Bronchial epithelial cell (primary cell): ENCODE measurements around the gene ADGRG6. TPM values are rescaled to one million over a fixed set of nuclear protein-coding genes. Genes with fewer than 3 reads are reported as not detected.

Experiments used
- DNase-seq: peaks from one replicate; pipeline ENCODE4 v3.0.0-alpha.2; 2010; ENCODE audit warnings: low read depth
- FAIRE-seq: peaks from 2 replicates; lab custom pipeline; 2011; peaks lifted over from hg19 to GRCh38; lab: Jason Lieb, UNC
- H3K27me3 ChIP-seq: 2 replicates; pipeline ENCODE4 v1.5.1; 2011; ENCODE audit warnings: low read length; ENCODE audit not compliant: control insufficient read depth, insufficient read depth
- H3K36me3 ChIP-seq: 2 replicates; pipeline ENCODE4 v1.5.1; 2011; ENCODE audit warnings: low read length; ENCODE audit not compliant: control insufficient read depth, insufficient read depth
- H3K4me3 ChIP-seq: 2 replicates; pipeline ENCODE4 v1.5.1; 2011; ENCODE audit warnings: mild to moderate bottlenecking, low read depth, low read length, control low read depth
- total RNA-seq: library from RNA; depleted of rRNA; stranded (reverse); fragments of >200 nt; gene quantifications from 2 replicates; pipeline ENCODE4 v1.2.1, GENCODE V29; 2014
- TF ChIP-seq, protein P1 (sequence below): IDR thresholded peaks from 2 replicates; pipeline ENCODE4 v1.5.1; 2011; ENCODE audit warnings: mild to moderate bottlenecking, moderate library complexity, low read length, control low read depth, inconsistent platforms; ENCODE audit not compliant: insufficient read depth, severe bottlenecking

The ADGRG6 gene
- total RNA-seq, 1 donor from 2014 or later = 12.4 TPM

GRCh38 chr6:142292166-142292924 lies 9.5 kb upstream of the ADGRG6 start:
- FAIRE-seq (no peak), DNase-seq (no peak)
- H3K4me3 ChIP-seq = no peak overlapping the region
- TF ChIP-seq, protein P1, sequence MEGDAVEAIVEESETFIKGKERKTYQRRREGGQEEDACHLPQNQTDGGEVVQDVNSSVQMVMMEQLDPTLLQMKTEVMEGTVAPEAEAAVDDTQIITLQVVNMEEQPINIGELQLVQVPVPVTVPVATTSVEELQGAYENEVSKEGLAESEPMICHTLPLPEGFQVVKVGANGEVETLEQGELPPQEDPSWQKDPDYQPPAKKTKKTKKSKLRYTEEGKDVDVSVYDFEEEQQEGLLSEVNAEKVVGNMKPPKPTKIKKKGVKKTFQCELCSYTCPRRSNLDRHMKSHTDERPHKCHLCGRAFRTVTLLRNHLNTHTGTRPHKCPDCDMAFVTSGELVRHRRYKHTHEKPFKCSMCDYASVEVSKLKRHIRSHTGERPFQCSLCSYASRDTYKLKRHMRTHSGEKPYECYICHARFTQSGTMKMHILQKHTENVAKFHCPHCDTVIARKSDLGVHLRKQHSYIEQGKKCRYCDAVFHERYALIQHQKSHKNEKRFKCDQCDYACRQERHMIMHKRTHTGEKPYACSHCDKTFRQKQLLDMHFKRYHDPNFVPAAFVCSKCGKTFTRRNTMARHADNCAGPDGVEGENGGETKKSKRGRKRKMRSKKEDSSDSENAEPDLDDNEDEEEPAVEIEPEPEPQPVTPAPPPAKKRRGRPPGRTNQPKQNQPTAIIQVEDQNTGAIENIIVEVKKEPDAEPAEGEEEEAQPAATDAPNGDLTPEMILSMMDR = no peak
- H3K36me3 ChIP-seq = no peaks in the 10 kb centered on the region
- no peaks in the 10 kb centered on the region for H3K27me3 ChIP-seq

DNA sequence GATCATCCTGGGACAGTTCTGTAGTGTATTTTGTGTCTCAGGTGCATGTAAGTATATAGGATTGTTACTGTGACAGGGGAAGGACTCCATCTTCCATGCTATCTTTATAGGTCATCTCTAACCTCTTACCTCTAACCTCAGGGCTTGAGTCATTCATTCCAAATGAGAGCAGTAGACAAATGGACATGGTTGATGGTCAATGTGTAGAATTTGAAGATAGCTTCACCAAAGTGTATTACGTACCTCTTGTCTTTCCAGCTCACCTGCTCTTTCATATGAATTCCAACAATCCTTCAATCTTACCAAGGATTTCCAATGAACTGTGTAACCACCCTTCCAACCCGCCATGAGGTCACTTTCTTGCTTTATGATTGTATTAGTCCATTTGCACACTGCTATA lies 8.7 kb upstream of the ADGRG6 start:
- DNase-seq = no peak
- Histone ChIP-seq H3K36me3 (no peaks in the 10 kb centered on the region), H3K4me3 (no peak overlapping the region), H3K27me3 (no peaks in the 10 kb centered on the region)
- TF ChIP-seq, protein P1 = no peak
- FAIRE-seq = no peak

DNA sequence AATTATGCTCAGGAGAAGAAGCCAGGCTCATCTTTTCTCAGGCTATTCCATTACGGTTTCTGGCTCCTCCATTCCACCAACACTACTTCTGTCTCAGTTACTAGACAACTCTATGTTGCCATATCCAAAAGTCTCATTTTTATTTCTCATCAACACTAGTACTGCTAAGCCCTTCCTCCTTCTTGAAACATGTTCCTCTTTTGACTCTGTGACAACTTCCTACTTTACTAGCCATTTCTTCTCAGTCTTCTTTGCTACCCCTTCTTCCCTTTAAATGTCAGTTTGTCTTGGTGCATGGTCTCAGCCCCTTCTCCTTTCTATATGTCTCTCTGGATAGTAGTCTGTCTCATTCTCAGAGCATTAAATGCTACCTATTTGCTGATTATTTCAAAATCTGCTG lies 7.1 kb upstream of the ADGRG6 start:
- no peaks in the 10 kb centered on the region for H3K27me3 ChIP-seq
- H3K4me3 ChIP-seq = no peak overlapping the region
- DNase-seq (no peak), FAIRE-seq (no peak)
- TF ChIP-seq, protein P1 = no peak
- no peaks in the 10 kb centered on the region for H3K36me3 ChIP-seq

DNA sequence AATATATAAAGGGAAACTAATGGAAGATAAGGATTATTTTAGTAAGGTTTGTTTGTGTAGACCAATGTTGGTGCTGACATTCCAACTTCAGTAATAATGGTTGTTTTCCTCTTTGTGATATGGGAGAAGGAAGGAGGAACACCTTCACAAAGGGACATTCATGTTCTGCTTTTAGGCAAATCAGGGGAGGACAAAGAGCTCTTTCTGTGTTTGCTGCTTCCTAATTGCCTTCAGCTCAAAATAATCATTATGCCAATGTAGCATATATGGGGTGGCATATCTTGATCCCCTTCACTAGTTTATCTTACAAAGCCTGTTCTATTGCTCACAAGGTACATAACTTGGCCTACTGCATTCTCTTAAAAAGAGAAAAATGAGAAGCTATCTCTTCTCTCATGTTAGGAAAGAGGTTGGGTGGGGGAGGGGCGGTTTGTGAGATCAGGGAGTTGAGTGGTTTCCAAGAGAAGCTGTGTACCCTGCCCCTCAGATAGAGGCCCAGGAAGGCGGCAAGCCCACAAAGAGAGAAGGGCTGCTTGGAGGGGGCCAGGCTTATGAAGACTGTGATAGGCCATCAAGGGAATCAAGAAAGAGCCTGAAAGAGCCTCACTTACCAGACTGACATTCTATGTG lies 4.7 kb upstream of the ADGRG6 start:
- TF ChIP-seq, protein P1 = no peak
- FAIRE-seq (no peak), DNase-seq (no peak)
- no peaks in the 10 kb centered on the region for H3K27me3 ChIP-seq
- no peaks in the 10 kb centered on the region for H3K36me3 ChIP-seq
- H3K4me3 ChIP-seq = no peak overlapping the region

GRCh38 chr6:142297605-142297995 lies 4.2 kb upstream of the ADGRG6 start:
- FAIRE-seq (no peak), DNase-seq (no peak)
- H3K4me3 ChIP-seq = no peak overlapping the region
- TF ChIP-seq, protein P1 = no peak
- no peaks in the 10 kb centered on the region for H3K27me3 ChIP-seq
- H3K36me3 ChIP-seq = no peaks in the 10 kb centered on the region
